DND-41 (cell line): Measurements from ENCODE around the gene PTPRA.
"Not testable (repeated sequence)": the region's sequence is repeated elsewhere in the genome, so short reads cannot be mapped to it uniquely, and the experiment has no call there.

Experiments used
- EZH2 ChIP-seq: IDR thresholded peaks from 3 replicates; pipeline ENCODE4 v1.6.1; 2012; ENCODE audit warnings: borderline replicate concordance, low read depth, mild to moderate bottlenecking, moderate library complexity, low read length, inconsistent platforms; ENCODE audit not compliant: severe bottlenecking
- TF ChIP-seq, protein P1 (sequence below): IDR thresholded peaks from 2 replicates; pipeline ENCODE4 v1.5.1; 2012; ENCODE audit warnings: borderline replicate concordance, low read length, moderate library complexity, mild to moderate bottlenecking; ENCODE audit not compliant: poor library complexity, severe bottlenecking; ENCODE audit errors: extremely low read depth

GRCh38 chr20:3022559-3023490 is 149.5 kb downstream of the PTPRA start:
- TF ChIP-seq, protein P1, sequence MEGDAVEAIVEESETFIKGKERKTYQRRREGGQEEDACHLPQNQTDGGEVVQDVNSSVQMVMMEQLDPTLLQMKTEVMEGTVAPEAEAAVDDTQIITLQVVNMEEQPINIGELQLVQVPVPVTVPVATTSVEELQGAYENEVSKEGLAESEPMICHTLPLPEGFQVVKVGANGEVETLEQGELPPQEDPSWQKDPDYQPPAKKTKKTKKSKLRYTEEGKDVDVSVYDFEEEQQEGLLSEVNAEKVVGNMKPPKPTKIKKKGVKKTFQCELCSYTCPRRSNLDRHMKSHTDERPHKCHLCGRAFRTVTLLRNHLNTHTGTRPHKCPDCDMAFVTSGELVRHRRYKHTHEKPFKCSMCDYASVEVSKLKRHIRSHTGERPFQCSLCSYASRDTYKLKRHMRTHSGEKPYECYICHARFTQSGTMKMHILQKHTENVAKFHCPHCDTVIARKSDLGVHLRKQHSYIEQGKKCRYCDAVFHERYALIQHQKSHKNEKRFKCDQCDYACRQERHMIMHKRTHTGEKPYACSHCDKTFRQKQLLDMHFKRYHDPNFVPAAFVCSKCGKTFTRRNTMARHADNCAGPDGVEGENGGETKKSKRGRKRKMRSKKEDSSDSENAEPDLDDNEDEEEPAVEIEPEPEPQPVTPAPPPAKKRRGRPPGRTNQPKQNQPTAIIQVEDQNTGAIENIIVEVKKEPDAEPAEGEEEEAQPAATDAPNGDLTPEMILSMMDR, result not testable (repeated sequence)
- not testable (repeated sequence) for TF ChIP-seq EZH2
